CD14-positive monocyte (primary cell): ENCODE measurements around the gene TRIM62. TPM values are rescaled to one million over a fixed set of nuclear protein-coding genes. Genes with fewer than 3 reads are reported as not detected.

ENCODE experiments used
- DNase-seq, 3 donors: peaks; one replicate each; pipeline ENCODE4 v3.0.0-alpha.2; 2011 to 2022
- H2AFZ ChIP-seq: 2 replicates; pipeline ENCODE4 v1.6.0; 2012; ENCODE audit warnings: mild to moderate bottlenecking, low read depth, low read length, inconsistent platforms; ENCODE audit not compliant: insufficient read depth, poor library complexity, severe bottlenecking
- H3K27ac ChIP-seq, 2 donors: 1 replicate in 1 of 2; 2 replicates in 1 of 2; pipeline ENCODE4 v1.5.1; 2012 to 2013; ENCODE audit warnings: low read length in 2 of 2, control low read depth in 1 of 2, inconsistent platforms in 1 of 2, low read depth in 1 of 2, mild to moderate bottlenecking in 1 of 2
- H3K27me3 ChIP-seq, 2 donors: one replicate each; pipeline versions ENCODE4 v1.6.0 to v1.6.1; 2011 to 2013; ENCODE audit warnings: low read length in 2 of 2; ENCODE audit not compliant: control insufficient read depth in 2 of 2, insufficient read depth in 2 of 2
- H3K36me3 ChIP-seq, 2 donors: replicated peaks in 1 of 2; 1 replicate in 1 of 2; 2 replicates in 1 of 2; pipeline versions ENCODE4 v1.5.1 to v1.6.1; 2012 to 2013; ENCODE audit warnings: low read length in 2 of 2, control low read depth in 1 of 2, inconsistent platforms in 1 of 2, mild to moderate bottlenecking in 1 of 2; ENCODE audit not compliant: insufficient read depth in 2 of 2, control insufficient read depth in 1 of 2
- H3K4me1 ChIP-seq, 2 donors: 1 replicate in 1 of 2; 2 replicates in 1 of 2; pipeline versions ENCODE4 v1.5.1 to v1.6.1; 2012 to 2013; ENCODE audit warnings: low read length in 2 of 2, control low read depth in 1 of 2, inconsistent platforms in 1 of 2, mild to moderate bottlenecking in 1 of 2, moderate library complexity in 1 of 2; ENCODE audit not compliant: insufficient read depth in 2 of 2, control insufficient read depth in 1 of 2
- H3K4me2 ChIP-seq: replicated peaks from 2 replicates; pipeline ENCODE3; 2012; ENCODE audit warnings: low read length, moderate library complexity, mild to moderate bottlenecking; ENCODE audit not compliant: poor library complexity, severe bottlenecking; ENCODE audit errors: extremely low read depth
- H3K4me3 ChIP-seq, 3 experiments: fragments of 200-600 bp in 1 of 3; sonication (generic) in 1 of 3; replicated peaks in 1 of 3; 1 replicate in 2 of 3; 2 replicates in 1 of 3; pipeline ENCODE4 v1.5.1; 2011 to 2013; ENCODE audit warnings: low read length in 3 of 3, mild to moderate bottlenecking in 3 of 3, control low read depth in 2 of 3, low read depth in 2 of 3, inconsistent platforms in 1 of 3, moderate library complexity in 1 of 3
- H3K79me2 ChIP-seq: 2 replicates; pipeline ENCODE4 v1.6.0; 2012; ENCODE audit warnings: mild to moderate bottlenecking, control low read depth, inconsistent platforms, low read length, moderate library complexity; ENCODE audit not compliant: insufficient read depth
- H3K9ac ChIP-seq: 2 replicates; pipeline ENCODE4 v1.6.0; 2017; ENCODE audit warnings: low read length, mild to moderate bottlenecking; ENCODE audit not compliant: insufficient read depth, poor library complexity, severe bottlenecking
- H3K9me3 ChIP-seq, 2 donors: replicated peaks in 1 of 2; 1 replicate in 1 of 2; 2 replicates in 1 of 2; pipeline versions ENCODE4 v1.5.1 to v1.6.1; 2012 to 2013; ENCODE audit warnings: low read length in 2 of 2, control low read depth in 1 of 2; ENCODE audit not compliant: control insufficient read depth in 1 of 2, insufficient read depth in 1 of 2
- H4K20me1 ChIP-seq: 2 replicates; pipeline ENCODE4 v1.6.0; 2012; ENCODE audit warnings: mild to moderate bottlenecking, low read length, control low read depth, moderate library complexity; ENCODE audit not compliant: insufficient read depth
- H3K27ac Mint-ChIP-seq, 7 donors: one replicate each; pipeline ENCODE4 v1.8.0; 2020; ENCODE audit warnings: mild to moderate bottlenecking in 7 of 7, mixed read lengths in 7 of 7, moderate library complexity in 6 of 7, inconsistent platforms in 2 of 7
- H3K27me3 Mint-ChIP-seq, 3 donors: one replicate each; pipeline ENCODE4 v1.8.0; 2021 to 2022; ENCODE audit warnings: low read depth in 3 of 3, mild to moderate bottlenecking in 3 of 3, mixed read lengths in 3 of 3, moderate library complexity in 3 of 3, inconsistent platforms in 1 of 3
- H3K36me3 Mint-ChIP-seq, 2 donors: one replicate each; pipeline ENCODE4 v1.8.0; 2020; ENCODE audit warnings: mixed read lengths in 2 of 2, inconsistent platforms in 1 of 2, mild to moderate bottlenecking in 1 of 2
- H3K4me1 Mint-ChIP-seq: one replicate; pipeline ENCODE4 v1.8.0; 2020; ENCODE audit warnings: mild to moderate bottlenecking, mixed read lengths
- H3K4me3 Mint-ChIP-seq, 2 donors: one replicate each; pipeline ENCODE4 v1.8.0; 2020; ENCODE audit warnings: mild to moderate bottlenecking in 2 of 2, mixed read lengths in 2 of 2, moderate library complexity in 1 of 2
- H3K9me3 Mint-ChIP-seq, 7 donors: one replicate each; pipeline ENCODE4 v1.8.0; 2020 to 2022; ENCODE audit warnings: mixed read lengths in 7 of 7, mild to moderate bottlenecking in 6 of 7, moderate library complexity in 6 of 7, inconsistent platforms in 2 of 7
- WGBS: methylation state at CpG from one replicate; pipeline ENCODE4 v1.1.5; 2013; ENCODE audit warnings: missing lambda C conversion rate; ENCODE audit not compliant: insufficient coverage; 5-methylcytosine and 5-hydroxymethylcytosine counted together
- intact Hi-C, 2 donors: fragments of 100-400 bp; cut with micrococcal nuclease; formaldehyde crosslinking; loops; one replicate each; pipeline versions ENCODE4 v1.15.0 to v1.15.1; 2023
- polyA plus RNA-seq, 3 donors: library from polyadenylated mRNA; depleted of rRNA in 1 of 3; unstranded in 2 of 3; stranded (reverse) in 1 of 3; fragments of 300-500 nt in 2 of 3; fragments of >200 nt in 1 of 3; fragmentation: Illumina TruSeq in 2 of 3; gene quantifications; 1 replicate in 2 of 3; 2 replicates in 1 of 3; pipeline ENCODE4 v1.2.3, GENCODE V29; 2012 to 2021
- TF ChIP-seq, protein P1 (sequence below): fragments of 200-600 bp; IDR thresholded peaks from one replicate; pipeline ENCODE4 v1.8.0; 2022; ENCODE audit warnings: antibody characterized with exemption, mild to moderate bottlenecking

The TRIM62 gene
- polyA plus RNA-seq, 3 donors = 1.7 to 8.1 (median 2.1) TPM

- no peak overlapping the region for H3K27ac ChIP-seq
- H3K79me2 ChIP-seq = no peaks in the 10 kb centered on the region
- H3K9me3 Mint-ChIP-seq = no peaks in the 10 kb centered on the region
- H3K36me3 Mint-ChIP-seq = peaks cover 11 to 26% of the 10 kb centered on the region in 2 donors
- TF ChIP-seq, protein P1, sequence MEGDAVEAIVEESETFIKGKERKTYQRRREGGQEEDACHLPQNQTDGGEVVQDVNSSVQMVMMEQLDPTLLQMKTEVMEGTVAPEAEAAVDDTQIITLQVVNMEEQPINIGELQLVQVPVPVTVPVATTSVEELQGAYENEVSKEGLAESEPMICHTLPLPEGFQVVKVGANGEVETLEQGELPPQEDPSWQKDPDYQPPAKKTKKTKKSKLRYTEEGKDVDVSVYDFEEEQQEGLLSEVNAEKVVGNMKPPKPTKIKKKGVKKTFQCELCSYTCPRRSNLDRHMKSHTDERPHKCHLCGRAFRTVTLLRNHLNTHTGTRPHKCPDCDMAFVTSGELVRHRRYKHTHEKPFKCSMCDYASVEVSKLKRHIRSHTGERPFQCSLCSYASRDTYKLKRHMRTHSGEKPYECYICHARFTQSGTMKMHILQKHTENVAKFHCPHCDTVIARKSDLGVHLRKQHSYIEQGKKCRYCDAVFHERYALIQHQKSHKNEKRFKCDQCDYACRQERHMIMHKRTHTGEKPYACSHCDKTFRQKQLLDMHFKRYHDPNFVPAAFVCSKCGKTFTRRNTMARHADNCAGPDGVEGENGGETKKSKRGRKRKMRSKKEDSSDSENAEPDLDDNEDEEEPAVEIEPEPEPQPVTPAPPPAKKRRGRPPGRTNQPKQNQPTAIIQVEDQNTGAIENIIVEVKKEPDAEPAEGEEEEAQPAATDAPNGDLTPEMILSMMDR = no peak
- H3K4me3 ChIP-seq = no peak overlapping the region
- no peaks in the 10 kb centered on the region for H3K9me3 ChIP-seq
- no peak overlapping the region for H3K4me3 Mint-ChIP-seq
- no peak for DNase-seq
- intact Hi-C loops = no loop called here
- peaks cover 0 to 7% (median 0%) of the 10 kb centered on the region in 3 donors for H3K27me3 Mint-ChIP-seq
- peaks cover 4 to 24% of the 10 kb centered on the region in 2 donors for H3K36me3 ChIP-seq
- no peak overlapping the region for H2AFZ ChIP-seq
- no peak overlapping the region for H3K9ac ChIP-seq
- no peaks in the 10 kb centered on the region for H3K4me1 ChIP-seq
- H3K27me3 ChIP-seq = no peaks in the 10 kb centered on the region
- no peaks in the 10 kb centered on the region for H4K20me1 ChIP-seq
- WGBS = no CpG with 5 or more reads among the region's 3 CpGs
- H3K27ac Mint-ChIP-seq = peak overlapping the region in 1 of 7 donors; percentile 15
- no peak overlapping the region for H3K4me2 ChIP-seq
- no peaks in the 10 kb centered on the region for H3K4me1 Mint-ChIP-seq
These were observed 40.1 kb downstream of the TRIM62 start for GRCh38 chr1:33141781-33142180.

DNA sequence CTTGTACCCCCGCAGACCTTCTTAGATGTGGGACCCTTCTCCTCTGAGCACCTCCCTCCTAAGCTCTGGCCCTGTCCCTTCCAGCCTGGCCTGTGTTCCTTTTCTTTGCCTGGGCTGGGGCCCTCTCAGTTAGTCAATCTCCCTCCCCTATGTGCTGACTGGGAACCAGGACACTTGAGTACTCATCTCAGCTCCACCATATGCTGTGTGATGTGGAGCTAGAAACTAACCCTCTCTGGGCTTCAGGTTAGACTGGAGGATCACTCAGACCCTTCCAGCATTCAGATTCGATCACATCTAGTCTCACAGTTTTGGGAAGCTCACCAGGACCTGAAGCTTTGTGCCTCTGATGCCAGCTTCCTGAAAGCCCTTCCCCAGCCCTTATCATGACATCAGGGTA is 40.6 kb downstream of the TRIM62 start:
- TF ChIP-seq, protein P1 = no peak
- H3K4me3 ChIP-seq = no peak overlapping the region
- H3K79me2 ChIP-seq = no peaks in the 10 kb centered on the region
- no peak overlapping the region for H3K4me2 ChIP-seq
- no peaks in the 10 kb centered on the region for H3K9me3 Mint-ChIP-seq
- no peaks in the 10 kb centered on the region for H3K27me3 ChIP-seq
- H3K27ac ChIP-seq = no peak overlapping the region
- no peaks in the 10 kb centered on the region for H3K4me1 ChIP-seq
- H4K20me1 ChIP-seq = no peaks in the 10 kb centered on the region
- H3K36me3 Mint-ChIP-seq = peaks cover 6 to 21% of the 10 kb centered on the region in 2 donors
- no peak for DNase-seq
- intact Hi-C loops = no loop called here
- H3K27me3 Mint-ChIP-seq = peaks cover 0 to 5% (median 0%) of the 10 kb centered on the region in 3 donors
- H3K9me3 ChIP-seq = no peaks in the 10 kb centered on the region
- H3K4me3 Mint-ChIP-seq = no peak overlapping the region
- no peak overlapping the region for H3K9ac ChIP-seq
- no peaks in the 10 kb centered on the region for H3K4me1 Mint-ChIP-seq
- H3K27ac Mint-ChIP-seq = peak overlapping the region in 2 of 7 donors; percentile 27 to 62
- WGBS = 100% methylated on average over 1 of the region's 2 CpGs
- no peak overlapping the region for H2AFZ ChIP-seq
- H3K36me3 ChIP-seq = peaks cover 0 to 19% of the 10 kb centered on the region in 2 donors
